KMS-11 (cell line): ENCODE measurements around the gene MYOZ3.

ENCODE experiments used
- H2AFZ ChIP-seq: fragments of 200-600 bp; sonication (generic); 2 replicates; pipeline ENCODE4 v1.6.1; 2016; ENCODE audit warnings: antibody characterized with exemption, mixed run types, low read depth
- H3K27ac ChIP-seq: fragments of 200-600 bp; sonication (generic); 2 replicates; pipeline ENCODE4 v1.6.1; 2016; ENCODE audit warnings: mild to moderate bottlenecking, mixed run types
- H3K27me3 ChIP-seq: fragments of 200-600 bp; sonication (generic); 2 replicates; pipeline ENCODE4 v1.6.1; 2017; ENCODE audit warnings: mild to moderate bottlenecking, low read depth, mixed run types, moderate library complexity; ENCODE audit not compliant: insufficient read depth
- H3K36me3 ChIP-seq: fragments of 200-600 bp; sonication (generic); 2 replicates; pipeline ENCODE4 v1.6.1; 2017; ENCODE audit warnings: mild to moderate bottlenecking, mixed run types; ENCODE audit not compliant: insufficient read depth
- H3K4me1 ChIP-seq: fragments of 200-600 bp; sonication (generic); 2 replicates; pipeline ENCODE4 v1.6.1; 2016; ENCODE audit warnings: mild to moderate bottlenecking, low read depth, mixed run types; ENCODE audit not compliant: poor library complexity, severe bottlenecking
- H3K4me2 ChIP-seq: fragments of 200-600 bp; sonication (generic); 2 replicates; pipeline ENCODE4 v1.7.0; 2016; ENCODE audit warnings: mild to moderate bottlenecking, mixed run types
- H3K4me3 ChIP-seq: fragments of 200-600 bp; sonication (generic); IDR thresholded peaks from 2 replicates; pipeline ENCODE4 v1.6.1; 2017; ENCODE audit warnings: low read depth, low read length, mixed read lengths; ENCODE audit not compliant: insufficient read depth
- H3K79me2 ChIP-seq: fragments of 200-600 bp; sonication (generic); 2 replicates; pipeline ENCODE4 v1.6.1; 2016; ENCODE audit warnings: low read depth, mixed run types; ENCODE audit not compliant: insufficient read depth
- H3K9ac ChIP-seq: fragments of 200-600 bp; sonication (generic); 2 replicates; pipeline ENCODE4 v1.6.1; 2016; ENCODE audit warnings: mild to moderate bottlenecking, mixed run types
- H4K20me1 ChIP-seq: fragments of 200-600 bp; sonication (generic); 2 replicates; pipeline ENCODE4 v1.6.1; 2016; ENCODE audit warnings: mild to moderate bottlenecking, mixed run types; ENCODE audit not compliant: insufficient read depth
- TF ChIP-seq, protein P1 (sequence below): fragments of 200-600 bp; sonication (generic); conservative IDR thresholded peaks from 2 replicates; pipeline ENCODE4 v1.6.1; 2017; ENCODE audit warnings: low read depth, mild to moderate bottlenecking, antibody characterized with exemption, low read length, moderate library complexity, mixed read lengths

MYOZ3 gene

DNA sequence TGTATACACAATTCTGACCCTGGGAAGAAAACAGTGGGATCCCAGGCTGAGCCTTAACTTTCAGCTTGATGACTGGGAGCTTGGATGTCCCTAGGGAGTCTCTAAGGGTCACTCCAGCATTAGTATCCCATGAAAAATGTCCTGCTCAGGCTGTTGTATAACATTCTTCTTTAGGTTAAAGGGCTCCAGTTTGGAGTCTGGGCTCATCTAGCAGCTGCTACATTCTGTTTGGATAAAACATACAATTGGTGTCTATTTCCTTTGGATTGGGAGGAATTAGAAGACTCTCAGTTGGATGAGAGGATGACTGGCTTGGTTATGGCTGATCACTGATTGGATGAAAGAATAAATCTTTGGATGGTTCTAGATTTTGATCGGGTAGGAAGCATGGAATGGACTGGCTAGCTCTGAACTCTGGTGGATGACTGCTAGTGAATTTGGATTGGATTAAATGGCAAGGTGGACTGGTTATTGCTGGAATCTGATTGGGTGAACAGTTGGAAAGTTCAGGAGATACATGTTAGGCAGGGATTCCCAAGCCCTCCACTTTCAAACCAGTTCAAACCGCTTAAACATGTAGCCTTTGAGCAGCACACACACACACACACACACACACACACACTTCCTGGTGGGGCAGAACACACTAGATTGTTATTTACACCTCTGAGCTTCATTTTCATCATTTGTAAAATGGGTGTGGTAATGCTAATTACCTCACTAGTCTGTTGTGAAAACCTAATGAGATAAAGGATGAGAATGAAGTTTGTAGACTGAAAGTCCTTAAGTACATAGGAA lies 7.1 kb upstream of the MYOZ3 start:
- Histone ChIP-seq H3K4me1 (no peaks in the 10 kb centered on the region), H3K4me3 (no peak overlapping the region), H3K27me3 (no peaks in the 10 kb centered on the region), H4K20me1 (no peaks in the 10 kb centered on the region), H3K79me2 (no peaks in the 10 kb centered on the region), H3K9ac (no peak overlapping the region), H3K4me2 (no peak overlapping the region), H3K27ac (no peak overlapping the region), H3K36me3 (no peaks in the 10 kb centered on the region), H2AFZ (no peak overlapping the region)
- TF ChIP-seq, protein P1, sequence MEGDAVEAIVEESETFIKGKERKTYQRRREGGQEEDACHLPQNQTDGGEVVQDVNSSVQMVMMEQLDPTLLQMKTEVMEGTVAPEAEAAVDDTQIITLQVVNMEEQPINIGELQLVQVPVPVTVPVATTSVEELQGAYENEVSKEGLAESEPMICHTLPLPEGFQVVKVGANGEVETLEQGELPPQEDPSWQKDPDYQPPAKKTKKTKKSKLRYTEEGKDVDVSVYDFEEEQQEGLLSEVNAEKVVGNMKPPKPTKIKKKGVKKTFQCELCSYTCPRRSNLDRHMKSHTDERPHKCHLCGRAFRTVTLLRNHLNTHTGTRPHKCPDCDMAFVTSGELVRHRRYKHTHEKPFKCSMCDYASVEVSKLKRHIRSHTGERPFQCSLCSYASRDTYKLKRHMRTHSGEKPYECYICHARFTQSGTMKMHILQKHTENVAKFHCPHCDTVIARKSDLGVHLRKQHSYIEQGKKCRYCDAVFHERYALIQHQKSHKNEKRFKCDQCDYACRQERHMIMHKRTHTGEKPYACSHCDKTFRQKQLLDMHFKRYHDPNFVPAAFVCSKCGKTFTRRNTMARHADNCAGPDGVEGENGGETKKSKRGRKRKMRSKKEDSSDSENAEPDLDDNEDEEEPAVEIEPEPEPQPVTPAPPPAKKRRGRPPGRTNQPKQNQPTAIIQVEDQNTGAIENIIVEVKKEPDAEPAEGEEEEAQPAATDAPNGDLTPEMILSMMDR = no peak

DNA sequence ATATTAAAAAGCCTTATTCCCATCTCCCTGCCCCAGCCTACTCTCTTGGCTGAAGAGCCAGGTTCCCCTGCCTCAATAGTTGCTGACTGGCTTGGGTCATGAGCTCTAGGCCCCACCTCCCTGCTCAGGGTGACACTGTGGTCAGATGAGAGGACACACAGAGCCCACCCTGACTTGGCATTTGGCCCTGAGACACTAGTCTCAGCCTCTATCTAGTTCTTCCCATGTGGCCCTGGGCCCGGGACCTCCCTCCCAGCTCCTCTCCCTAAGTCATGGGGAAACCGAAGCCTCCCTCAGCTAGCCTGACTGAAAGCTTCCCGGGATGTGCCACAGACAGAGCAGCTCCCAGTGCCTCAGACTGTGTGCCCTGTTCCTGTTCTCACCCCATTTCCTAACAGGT lies 5.8 kb upstream of the MYOZ3 start:
- Histone ChIP-seq H4K20me1 (no peaks in the 10 kb centered on the region), H3K4me3 (no peak overlapping the region), H3K4me2 (no peak overlapping the region), H3K4me1 (no peaks in the 10 kb centered on the region), H3K9ac (no peak overlapping the region), H3K27me3 (no peaks in the 10 kb centered on the region), H2AFZ (no peak overlapping the region), H3K27ac (no peak overlapping the region), H3K36me3 (no peaks in the 10 kb centered on the region), H3K79me2 (no peaks in the 10 kb centered on the region)
- TF ChIP-seq, protein P1 = no peak

DNA sequence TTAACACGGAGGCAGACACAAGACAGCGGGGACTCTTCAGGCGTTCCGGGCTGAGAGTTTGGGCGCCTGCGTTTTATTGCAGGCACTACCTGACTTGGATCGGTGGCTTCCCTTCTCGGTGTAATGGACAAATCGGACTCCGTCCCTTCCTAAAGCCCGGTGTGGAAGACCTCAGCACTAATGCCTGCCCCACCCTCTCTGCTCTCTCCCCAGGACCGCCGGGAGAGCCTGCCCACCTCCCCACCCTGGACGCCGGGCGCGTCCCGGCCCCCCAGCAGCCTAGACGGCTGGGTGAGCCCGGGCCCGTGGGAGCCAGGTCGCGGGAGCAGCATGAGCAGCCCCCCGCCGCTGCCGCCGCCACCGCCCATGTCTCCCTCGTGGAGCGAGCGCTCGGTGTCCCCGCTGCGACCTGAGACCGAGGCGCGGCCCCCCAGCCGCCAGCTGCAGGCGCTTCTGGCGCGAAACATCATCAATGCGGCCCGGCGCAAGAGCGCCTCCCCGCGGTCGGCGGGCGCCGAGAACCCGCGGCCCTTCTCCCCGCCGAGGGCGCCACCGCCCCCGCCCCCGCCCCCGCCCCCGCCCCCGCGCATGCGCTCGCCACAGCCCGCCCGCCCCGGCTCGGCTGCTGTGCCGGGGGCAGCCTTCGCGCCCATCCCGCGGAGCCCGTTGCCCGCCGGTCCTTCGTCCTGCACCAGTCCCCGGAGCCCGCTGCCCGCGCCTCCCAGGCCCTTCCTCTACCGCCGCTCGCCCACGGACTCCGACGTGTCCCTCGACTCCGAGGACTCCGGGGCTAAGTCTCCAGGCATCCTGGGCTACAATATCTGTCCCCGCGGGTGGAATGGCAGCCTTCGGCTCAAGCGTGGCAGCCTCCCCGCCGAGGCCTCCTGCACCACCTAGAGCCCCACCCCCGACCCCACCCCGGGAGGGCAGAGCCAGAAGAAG lies 4.6 kb upstream of the MYOZ3 start:
- H3K27me3 ChIP-seq = no peaks in the 10 kb centered on the region
- no peak overlapping the region for H3K27ac ChIP-seq
- H4K20me1 ChIP-seq = no peaks in the 10 kb centered on the region
- H3K4me3 ChIP-seq = no peak overlapping the region
- no peaks in the 10 kb centered on the region for H3K4me1 ChIP-seq
- H2AFZ ChIP-seq = peak overlapping the region; percentile 90
- peak overlapping the region; percentile 39; the same call in 1 of the 2 replicates for H3K4me2 ChIP-seq
- TF ChIP-seq, protein P1 = peak; percentile 17; the same call in 1 of the 2 replicates
- H3K9ac ChIP-seq = peak overlapping the region; percentile 63; the same call in 1 of the 2 replicates
- H3K79me2 ChIP-seq = no peaks in the 10 kb centered on the region
- no peaks in the 10 kb centered on the region for H3K36me3 ChIP-seq

DNA sequence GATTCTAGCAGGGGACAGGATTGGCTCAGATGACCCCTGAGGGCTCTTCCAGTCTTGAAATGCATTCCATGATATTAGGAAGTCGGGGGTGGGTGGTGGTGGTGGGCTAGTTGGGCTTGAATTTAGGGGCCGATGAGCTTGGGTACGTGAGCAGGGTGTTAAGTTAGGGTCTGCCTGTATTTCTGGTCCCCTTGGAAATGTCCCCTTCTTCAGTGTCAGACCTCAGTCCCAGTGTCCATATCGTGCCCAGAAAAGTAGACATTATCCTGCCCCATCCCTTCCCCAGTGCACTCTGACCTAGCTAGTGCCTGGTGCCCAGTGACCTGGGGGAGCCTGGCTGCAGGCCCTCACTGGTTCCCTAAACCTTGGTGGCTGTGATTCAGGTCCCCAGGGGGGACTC lies 2.9 kb upstream of the MYOZ3 start:
- H3K36me3 ChIP-seq = no peaks in the 10 kb centered on the region
- no peak overlapping the region for H3K27ac ChIP-seq
- H3K4me2 ChIP-seq = no peak overlapping the region
- no peaks in the 10 kb centered on the region for H4K20me1 ChIP-seq
- no peak overlapping the region for H3K4me3 ChIP-seq
- TF ChIP-seq, protein P1 = no peak
- H2AFZ ChIP-seq = no peak overlapping the region
- no peaks in the 10 kb centered on the region for H3K4me1 ChIP-seq
- no peaks in the 10 kb centered on the region for H3K27me3 ChIP-seq
- H3K9ac ChIP-seq = no peak overlapping the region
- no peaks in the 10 kb centered on the region for H3K79me2 ChIP-seq
